K562 treated with DMSO at 1 percent for 12 hours (cell line): Measurements from ENCODE around the gene OR2L2. TPM values are rescaled to one million over a fixed set of nuclear protein-coding genes. Genes with fewer than 3 reads are reported as not detected.

ENCODE experiments used
- total RNA-seq: library from RNA; unstranded; fragments of 300-600 nt; gene quantifications from 2 replicates; pipeline ENCODE4 v1.2.3, GENCODE V29; 2022; ENCODE audit not compliant: insufficient read depth

OR2L2 gene
- total RNA-seq: not detected in 2 replicates

GRCh38 chr1:248029770-248030169, at the start of gene OR2L2:
TSS of gene OR2L2 (plus strand) at chr1:248030070. CDS start at chr1:248038268, 8,198 bp downstream.

GRCh38 chr1:248013229-248013710, 16.6 kb upstream of the OR2L2 start, which contains the start of gene OR2L5:
TSS of gene OR2L5 (plus strand) at chr1:248013660. CDS start at chr1:248021948, 8,288 bp downstream.

GRCh38 chr1:248046536-248046935, 16.7 kb downstream of the OR2L2 start, which contains the start of gene OR2L3:
TSS of gene OR2L3 (plus strand) at chr1:248046836. CDS start at chr1:248060682, 13,846 bp downstream.

Other genes with a start within 250 kb of the OR2L2 start
- gene OR14A16, start 206.0 kb upstream of the OR2L2 start, total RNA-seq: not detected in 2 replicates
- gene OR11L1, start 188.2 kb upstream of the OR2L2 start, total RNA-seq: not detected in 2 replicates
- gene TRIM58, start 172.9 kb upstream of the OR2L2 start, total RNA-seq: 6.8 and 25.3 TPM in 2 replicates
- gene OR2W3, start 134.5 kb upstream of the OR2L2 start, total RNA-seq: 8.5 TPM in 1 of 2 replicates, not detected in the other
- not detected in 2 replicates for gene OR2T8, start 109.8 kb upstream of the OR2L2 start, total RNA-seq
- not detected in 2 replicates for gene OR2AJ1, start 105.2 kb upstream of the OR2L2 start, total RNA-seq
- gene OR2L8, start 81.2 kb upstream of the OR2L2 start, total RNA-seq: not detected in 2 replicates
- gene OR2AK2, start 64.8 kb upstream of the OR2L2 start, total RNA-seq: not detected in 2 replicates
- gene OR2L5, start 16.4 kb upstream of the OR2L2 start, total RNA-seq: not detected in 2 replicates
- not detected in 2 replicates for gene OR2L3, start 16.8 kb downstream of the OR2L2 start, total RNA-seq
- not detected in 2 replicates for gene OR2L13, start 65.1 kb downstream of the OR2L2 start, total RNA-seq
- not detected in 2 replicates for gene OR2M5, start 115.1 kb downstream of the OR2L2 start, total RNA-seq
- not detected in 2 replicates for gene OR2M2, start 144.8 kb downstream of the OR2L2 start, total RNA-seq
- gene OR2M3, start 167.2 kb downstream of the OR2L2 start, total RNA-seq: not detected in 2 replicates
- gene OR2M4, start 201.3 kb downstream of the OR2L2 start, total RNA-seq: not detected in 2 replicates
- not detected in 2 replicates for gene OR2T33, start 247.9 kb downstream of the OR2L2 start, total RNA-seq